ENCODE data around the gene PAX3. TPM values are rescaled to one million over a fixed set of nuclear protein-coding genes. Genes with fewer than 3 reads are reported as not detected.

Gene PAX3
- not detected for polyA plus RNA-seq (2012; ENCODE audit: insufficient read length, low read depth)

- TF ChIP-seq FOXP2 (optimal IDR thresholded peaks at IDR 0.05; ENCODE audit: borderline replicate concordance, extremely low read depth, extremely low read length, insufficient read depth) (no peak), POLR2AphosphoS5 (IDR thresholded peaks at IDR 0.05; ENCODE audit: low read depth, low read length) (no peak), TAF1 (IDR thresholded peaks at IDR 0.05; ENCODE audit: borderline replicate concordance, insufficient read depth, low read length) (no peak), SIN3A (IDR thresholded peaks at IDR 0.05; ENCODE audit: borderline replicate concordance, insufficient read depth, low read length) (no peak), REST (IDR thresholded peaks at IDR 0.05; ENCODE audit: insufficient read depth in 1 of 2, low read depth in 2 of 2, low read length in 2 of 2) (no peak)
Observed at GRCh38 chr2:222298311-222299150, at the start of gene PAX3. PAX3 (minus strand) TSS chr2:222298998; CDS start chr2:222298615, 383 bp downstream.

GRCh38 chr2:222341331-222341730 lies 42.5 kb upstream of the PAX3 start:
- TF ChIP-seq REST (IDR thresholded peaks at IDR 0.05; ENCODE audit: insufficient read depth in 1 of 2, low read depth in 2 of 2, low read length in 2 of 2) = no peak
- no peak for TF ChIP-seq FOXP2 (optimal IDR thresholded peaks at IDR 0.05; ENCODE audit: borderline replicate concordance, extremely low read depth, extremely low read length, insufficient read depth)
- no peak for TF ChIP-seq TAF1 (IDR thresholded peaks at IDR 0.05; ENCODE audit: borderline replicate concordance, insufficient read depth, low read length)
- no peak for TF ChIP-seq SIN3A (IDR thresholded peaks at IDR 0.05; ENCODE audit: borderline replicate concordance, insufficient read depth, low read length)
- no peak for TF ChIP-seq POLR2AphosphoS5 (IDR thresholded peaks at IDR 0.05; ENCODE audit: low read depth, low read length)

GRCh38 chr2:222338374-222338773 lies 39.6 kb upstream of the PAX3 start:
- TF ChIP-seq TAF1 (IDR thresholded peaks at IDR 0.05; ENCODE audit: borderline replicate concordance, insufficient read depth, low read length) (no peak), POLR2AphosphoS5 (IDR thresholded peaks at IDR 0.05; ENCODE audit: low read depth, low read length) (no peak), REST (IDR thresholded peaks at IDR 0.05; ENCODE audit: insufficient read depth in 1 of 2, low read depth in 2 of 2, low read length in 2 of 2) (no peak), SIN3A (IDR thresholded peaks at IDR 0.05; ENCODE audit: borderline replicate concordance, insufficient read depth, low read length) (no peak), FOXP2 (optimal IDR thresholded peaks at IDR 0.05; ENCODE audit: borderline replicate concordance, extremely low read depth, extremely low read length, insufficient read depth) (no peak)

GRCh38 chr2:222336931-222337330 lies 38.1 kb upstream of the PAX3 start:
- TF ChIP-seq POLR2AphosphoS5 (IDR thresholded peaks at IDR 0.05; ENCODE audit: low read depth, low read length) = no peak
- TF ChIP-seq FOXP2 (optimal IDR thresholded peaks at IDR 0.05; ENCODE audit: borderline replicate concordance, extremely low read depth, extremely low read length, insufficient read depth) = no peak
- TF ChIP-seq TAF1 (IDR thresholded peaks at IDR 0.05; ENCODE audit: borderline replicate concordance, insufficient read depth, low read length) = no peak

GRCh38 chr2:222336442-222336841 lies 37.6 kb upstream of the PAX3 start:
- no peak for TF ChIP-seq TAF1 (IDR thresholded peaks at IDR 0.05; ENCODE audit: borderline replicate concordance, insufficient read depth, low read length)
- no peak for TF ChIP-seq REST (IDR thresholded peaks at IDR 0.05; ENCODE audit: insufficient read depth in 1 of 2, low read depth in 2 of 2, low read length in 2 of 2)
- TF ChIP-seq SIN3A (IDR thresholded peaks at IDR 0.05; ENCODE audit: borderline replicate concordance, insufficient read depth, low read length) = no peak
- TF ChIP-seq POLR2AphosphoS5 (IDR thresholded peaks at IDR 0.05; ENCODE audit: low read depth, low read length) = no peak
- TF ChIP-seq FOXP2 (optimal IDR thresholded peaks at IDR 0.05; ENCODE audit: borderline replicate concordance, extremely low read depth, extremely low read length, insufficient read depth) = no peak
